ENCODE measurements around the gene ERBB4.

GRCh38 chr2:211435331-211435730 lies 1103.3 kb downstream of the ERBB4 start:
- TF ChIP-seq CTCF (conservative IDR thresholded peaks at IDR 0.05; ENCODE audit: low read length) = no peak
- no peak for TF ChIP-seq EZH2phosphoT487 (IDR thresholded peaks at IDR 0.05; ENCODE audit: borderline replicate concordance)
